Transverse colon (tissue), 4 donors: Measurements from ENCODE around the gene DIP2B. TPM values are rescaled to one million over a fixed set of nuclear protein-coding genes. Genes with fewer than 3 reads are reported as not detected.

Experiments used
- DNase-seq: peaks from one replicate; pipeline ENCODE4 v3.0.0-alpha.2; 2019
- H3K27ac ChIP-seq, 4 donors: fragments of 200-600 bp; sonication (generic); 2 replicates each; pipeline ENCODE4 v1.5.1; 2016 to 2018; ENCODE audit warnings: inconsistent platforms in 4 of 4
- H3K27me3 ChIP-seq: fragments of 200-600 bp; sonication (generic); 2 replicates; pipeline ENCODE4 v1.5.1; 2017; ENCODE audit warnings: inconsistent platforms
- H3K36me3 ChIP-seq, 4 donors: fragments of 200-600 bp; sonication (generic); 2 replicates each; pipeline ENCODE4 v1.5.1; 2017 to 2019; ENCODE audit warnings: inconsistent platforms in 4 of 4
- H3K4me1 ChIP-seq, 4 donors: fragments of 200-600 bp; sonication (generic); 2 replicates each; pipeline ENCODE4 v1.5.1; 2017 to 2020; ENCODE audit warnings: inconsistent platforms in 4 of 4
- H3K4me3 ChIP-seq, 4 donors: fragments of 200-600 bp; sonication (generic); 1 replicate in 1 of 4; 2 replicates in 3 of 4; pipeline versions ENCODE4 v1.5.1 to v1.6.1; 2017 to 2019; ENCODE audit warnings: inconsistent platforms in 4 of 4
- H3K9me3 ChIP-seq, 2 donors: fragments of 200-600 bp; sonication (generic); 2 replicates each; pipeline ENCODE4 v1.5.1; 2017 to 2019; ENCODE audit warnings: inconsistent platforms in 2 of 2
- CTCF ChIP-seq, 5 experiments: fragments of 200-600 bp in 3 of 5; fragments of 450-650 bp in 2 of 5; sonication (generic) in 3 of 5; IDR thresholded peaks; 1 replicate in 2 of 5; 2 replicates in 3 of 5; pipeline ENCODE4 v1.5.1; 2016 to 2017; ENCODE audit warnings: antibody characterized with exemption in 5 of 5, inconsistent platforms in 3 of 5, mild to moderate bottlenecking in 2 of 5, moderate library complexity in 1 of 5
- EP300 ChIP-seq: sonication (generic); formaldehyde crosslinking; IDR thresholded peaks from one replicate; pipeline ENCODE4 v1.6.1; 2017; ENCODE audit warnings: antibody characterized with exemption, low read depth
- POLR2A ChIP-seq: fragments of 450-650 bp; IDR thresholded peaks from one replicate; pipeline ENCODE4 v1.6.1; 2016; ENCODE audit warnings: antibody characterized with exemption, mild to moderate bottlenecking, moderate library complexity
- POLR2AphosphoS5 ChIP-seq, 3 donors: sonication (generic); formaldehyde crosslinking; IDR thresholded peaks; one replicate each; pipeline ENCODE4 v1.6.1; 2016; ENCODE audit warnings: antibody characterized with exemption in 3 of 3
- WGBS, 2 donors: methylation state at CpG; one replicate each; pipeline ENCODE4 v1.1.5; 2018; ENCODE audit warnings: low coverage in 1 of 2; 5-methylcytosine and 5-hydroxymethylcytosine counted together
- in situ Hi-C, 4 donors: fragments of 200-750 bp; cut with MboI; loops; one replicate each; pipeline versions ENCODE4 v1.15.0 to v1.15.1; 2017; ENCODE audit warnings: low sequenced_read_pairs in 3 of 4, low pct_ligation_motif_present in 1 of 4, low pct_unique_long_range_greater_than_20kb in 1 of 4
- intact Hi-C: fragments of 100-400 bp; cut with DNase I; formaldehyde crosslinking; loops from one replicate; pipeline ENCODE4 v1.15.1; 2023; ENCODE audit warnings: low total_unique reads
- total RNA-seq, 4 donors: library from RNA; depleted of rRNA; stranded (reverse); fragments of >200 nt; gene quantifications; one replicate each; pipeline ENCODE4 v1.1.0, GENCODE V29; 2016

Gene DIP2B
- total RNA-seq, 4 donors from 2014 or later: 40.0 to 129 (median 57.9) TPM

- intact Hi-C loops: no loop called here
- Histone ChIP-seq H3K27ac (peak overlapping the region in 1 of 4 donors; percentile 3), H3K27me3 (no peaks in the 10 kb centered on the region), H3K9me3 (no peaks in the 10 kb centered on the region), H3K4me1 (peaks cover 24 to 70% (median 55%) of the 10 kb centered on the region in 4 donors), H3K4me3 (no peak overlapping the region), H3K36me3 (no peaks in the 10 kb centered on the region)
- in situ Hi-C loops: loop anchor here in 1 of 4 donors (25.0 kb wide), 1 partner anchor 108 kb away; no protein-coding TSS in a partner anchor
- WGBS, 2 donors: 80 to 90% methylated on average over 3 of the region's 3 CpGs
- no peak for TF ChIP-seq POLR2AphosphoS5 (IDR thresholded peaks at IDR 0.05)
- no peak for TF ChIP-seq POLR2A
- TF ChIP-seq EP300: no peak
- TF ChIP-seq CTCF (IDR thresholded peaks at IDR 0.05): no peak
- DNase-seq: no peak
These were observed 65.1 kb downstream of the DIP2B start for GRCh38 chr12:50569876-50570275.

DNA sequence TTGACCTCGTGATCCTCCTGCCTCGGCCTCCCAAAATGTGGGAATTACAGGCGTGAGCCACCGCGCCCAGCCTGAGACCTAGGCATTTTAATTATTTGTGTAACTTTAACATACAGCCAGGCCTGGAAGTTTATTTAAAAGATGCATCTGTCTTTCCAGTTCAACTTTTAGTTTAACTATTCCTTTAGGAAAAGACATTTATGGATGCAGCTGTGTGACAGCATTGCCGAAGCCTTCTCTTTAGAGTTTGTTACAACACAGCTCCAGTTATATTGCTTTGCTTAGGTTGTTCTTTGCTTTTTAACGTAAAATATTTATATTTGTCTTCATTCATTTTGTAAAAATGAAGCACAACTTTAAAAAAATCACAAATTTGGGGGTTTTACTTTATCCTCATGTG, 67.0 kb downstream of the DIP2B start:
- intact Hi-C loops: no loop called here
- in situ Hi-C loops: loop anchor here in 1 of 4 donors (25.0 kb wide), 1 partner anchor 109 kb away; no protein-coding TSS in a partner anchor
- H3K4me1 ChIP-seq: peaks cover 30 to 77% (median 64%) of the 10 kb centered on the region in 4 donors
- no peak for TF ChIP-seq POLR2AphosphoS5 (IDR thresholded peaks at IDR 0.05)
- no peak for TF ChIP-seq POLR2A
- no peak for TF ChIP-seq CTCF (IDR thresholded peaks at IDR 0.05)
- TF ChIP-seq EP300: no peak
- no peak overlapping the region for H3K4me3 ChIP-seq
- WGBS, 2 donors: 71 to 88% methylated on average over 6 to 7 of the region's 7 CpGs
- DNase-seq: no peak
- H3K36me3 ChIP-seq: no peaks in the 10 kb centered on the region
- peak overlapping the region in 3 of 4 donors; percentile 14 to 49 (median 22) for H3K27ac ChIP-seq
- no peaks in the 10 kb centered on the region for H3K9me3 ChIP-seq
- H3K27me3 ChIP-seq: no peaks in the 10 kb centered on the region

- Histone ChIP-seq H3K4me1 (peaks cover 30 to 74% (median 62%) of the 10 kb centered on the region in 4 donors), H3K9me3 (no peaks in the 10 kb centered on the region), H3K27ac (peak overlapping the region; percentile 19 to 49 (median 32)), H3K4me3 (no peak overlapping the region), H3K36me3 (no peaks in the 10 kb centered on the region), H3K27me3 (no peaks in the 10 kb centered on the region)
- no peak for DNase-seq
- TF ChIP-seq POLR2A: no peak
- TF ChIP-seq POLR2AphosphoS5 (IDR thresholded peaks at IDR 0.05): peak in 1 of 3 donors; percentile 17
- WGBS, 2 donors: 57 to 77% methylated on average over 1 of the region's 1 CpG
- intact Hi-C loops (no loop called here), in situ Hi-C loops (loop anchor here in 1 of 4 donors (25.0 kb wide), 1 partner anchor 110 kb away; no protein-coding TSS in a partner anchor)
These were observed 67.5 kb downstream of the DIP2B start for GRCh38 chr12:50572287-50572686.

GRCh38 chr12:50572760-50573159, 68.0 kb downstream of the DIP2B start:
- DNase-seq: no peak
- H3K36me3 ChIP-seq: no peaks in the 10 kb centered on the region
- H3K4me3 ChIP-seq: no peak overlapping the region
- in situ Hi-C loops (loop anchor here in 1 of 4 donors (25.0 kb wide), 1 partner anchor 110 kb away; no protein-coding TSS in a partner anchor), intact Hi-C loops (no loop called here)
- 75 to 80% methylated on average over 1 to 3 of the region's 3 CpGs for WGBS, 2 donors
- H3K4me1 ChIP-seq: peaks cover 29 to 70% (median 58%) of the 10 kb centered on the region in 4 donors
- no peaks in the 10 kb centered on the region for H3K27me3 ChIP-seq
- no peaks in the 10 kb centered on the region for H3K9me3 ChIP-seq
- TF ChIP-seq CTCF (IDR thresholded peaks at IDR 0.05) (no peak), EP300 (no peak), POLR2A (no peak), POLR2AphosphoS5 (IDR thresholded peaks at IDR 0.05) (no peak)
- H3K27ac ChIP-seq: peak overlapping the region; percentile 19 to 49 (median 32)

DNA sequence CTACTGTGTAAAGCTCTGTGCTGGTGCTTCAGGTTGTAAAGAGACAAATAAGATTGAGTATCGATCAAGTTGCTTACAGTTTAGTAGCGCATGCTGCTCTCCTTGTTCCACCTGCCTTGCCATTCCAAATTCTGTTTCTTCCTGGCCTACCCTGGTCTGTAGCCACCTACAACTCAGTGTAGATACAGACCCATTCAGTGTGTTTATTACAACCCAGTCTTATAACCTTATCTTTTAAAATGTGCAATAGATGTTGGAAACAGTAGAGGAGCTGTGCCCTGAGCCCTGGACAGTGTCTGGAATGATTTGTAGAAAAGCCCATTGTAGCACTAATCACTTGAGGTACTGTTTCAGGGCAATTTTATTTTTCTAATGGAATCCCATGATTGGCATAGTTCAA, 68.5 kb downstream of the DIP2B start:
- H3K4me1 ChIP-seq: peaks cover 23 to 64% (median 53%) of the 10 kb centered on the region in 4 donors

More for the DNA sequence above, 68.5 kb downstream of the DIP2B start:
- 93 to 94% methylated on average over 2 of the region's 2 CpGs for WGBS, 2 donors
- no peaks in the 10 kb centered on the region for H3K36me3 ChIP-seq
- intact Hi-C loops: no loop called here
- TF ChIP-seq POLR2AphosphoS5 (IDR thresholded peaks at IDR 0.05) (no peak), CTCF (IDR thresholded peaks at IDR 0.05) (no peak), EP300 (no peak), POLR2A (no peak)
- H3K27me3 ChIP-seq: no peaks in the 10 kb centered on the region
- no peak for DNase-seq
- H3K27ac ChIP-seq: peak overlapping the region in 3 of 4 donors; percentile 1 to 43 (median 22)
- H3K9me3 ChIP-seq: no peaks in the 10 kb centered on the region
- H3K4me3 ChIP-seq: no peak overlapping the region
- in situ Hi-C loops: loop anchor here in 1 of 4 donors (25.0 kb wide), 1 partner anchor 111 kb away; no protein-coding TSS in a partner anchor
